ENCODE measurements around the gene PLA2G4A.

DNA sequence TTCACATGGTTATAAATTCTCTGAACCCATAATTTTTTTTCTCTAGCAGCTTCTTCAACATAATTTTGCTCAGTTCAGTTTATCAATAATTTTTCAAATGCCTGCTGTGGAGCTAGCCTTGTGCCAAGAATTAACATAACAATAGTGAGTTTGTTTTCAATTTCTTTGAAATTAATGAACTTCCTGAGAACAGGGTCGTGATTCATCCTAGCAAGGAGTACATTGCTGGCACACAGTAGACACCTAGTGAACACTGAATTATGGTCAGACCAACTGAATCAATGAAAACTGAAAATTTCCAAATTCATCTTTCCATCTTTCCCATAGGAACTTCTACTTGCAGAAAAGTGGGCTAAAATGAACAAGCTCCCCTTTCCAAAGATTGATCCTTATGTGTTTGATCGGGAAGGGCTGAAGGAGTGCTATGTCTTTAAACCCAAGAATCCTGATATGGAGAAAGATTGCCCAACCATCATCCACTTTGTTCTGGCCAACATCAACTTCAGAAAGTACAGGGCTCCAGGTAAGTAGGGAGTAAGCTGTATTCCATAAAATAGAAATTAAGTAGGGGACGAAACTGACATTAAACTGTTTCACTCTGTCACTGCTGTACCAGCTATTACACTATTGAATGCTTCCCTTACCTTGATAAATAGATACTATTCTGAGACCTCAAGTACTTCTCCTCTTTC, 148.7 kb downstream of the PLA2G4A start:
- TF ChIP-seq REST (IDR thresholded peaks at IDR 0.05; ENCODE audit: unreplicated experiment), result no peak
- no peak for TF ChIP-seq CTCF (conservative IDR thresholded peaks at IDR 0.05; ENCODE audit: low read depth in 2 of 2)
